GM19467 (cell line): ENCODE results near the gene TRMO.

Experiments used
- ATAC-seq: cut with Tn5 transposase; IDR thresholded peaks from one replicate; pipeline ENCODE4 v1.9.1; 2021; ENCODE audit warnings: mild to moderate bottlenecking, moderate library complexity; ENCODE audit not compliant: unreplicated experiment

Gene TRMO

GRCh38 chr9:97905228-97905627 lies 17.1 kb downstream of the TRMO start:
- no peak for ATAC-seq

GRCh38 chr9:97904725-97905124 lies 17.6 kb downstream of the TRMO start:
- ATAC-seq = no peak

- ATAC-seq = no peak
These were observed 19.1 kb downstream of the TRMO start for GRCh38 chr9:97903177-97903576.

GRCh38 chr9:97900738-97901565 lies 21.3 kb downstream of the TRMO start:
- ATAC-seq = no peak

- ATAC-seq = no peak
These were observed 22.1 kb downstream of the TRMO start for GRCh38 chr9:97900103-97900737.

GRCh38 chr9:97895695-97896332 lies 26.5 kb downstream of the TRMO start:
- no peak for ATAC-seq

GRCh38 chr9:97895211-97895610 lies 27.1 kb downstream of the TRMO start:
- no peak for ATAC-seq

GRCh38 chr9:97892421-97892820 lies 29.9 kb downstream of the TRMO start:
- ATAC-seq = no peak

- no peak for ATAC-seq
These were observed 30.6 kb downstream of the TRMO start for GRCh38 chr9:97891736-97892135.

- ATAC-seq = no peak
These were observed 32.1 kb downstream of the TRMO start for GRCh38 chr9:97889941-97890887.

- no peak for ATAC-seq
These were observed 42.0 kb downstream of the TRMO start for GRCh38 chr9:97880336-97880735.

- ATAC-seq = no peak
These were observed 46.2 kb downstream of the TRMO start for GRCh38 chr9:97876061-97876460.

GRCh38 chr9:97875111-97875510 lies 47.2 kb downstream of the TRMO start:
- ATAC-seq = no peak

- ATAC-seq = no peak
These were observed 47.7 kb downstream of the TRMO start for GRCh38 chr9:97874624-97875023.

GRCh38 chr9:97873882-97874281 lies 48.4 kb downstream of the TRMO start:
- no peak for ATAC-seq

- ATAC-seq = no peak
These were observed 48.9 kb downstream of the TRMO start for GRCh38 chr9:97873425-97873824.

GRCh38 chr9:97868859-97869258 lies 53.4 kb downstream of the TRMO start:
- no peak for ATAC-seq

- ATAC-seq = no peak
These were observed 55.5 kb downstream of the TRMO start for GRCh38 chr9:97866848-97867247.

- no peak for ATAC-seq
These were observed 56.0 kb downstream of the TRMO start for GRCh38 chr9:97866300-97866699.

- no peak for ATAC-seq
These were observed 57.9 kb downstream of the TRMO start for GRCh38 chr9:97864396-97864795.

- ATAC-seq = no peak
These were observed 59.0 kb downstream of the TRMO start for GRCh38 chr9:97863314-97863713.
